SK-N-SH (cell line): ENCODE results near the gene UBE2A.

Experiments used
- CTCF ChIP-seq: fragments of 200-600 bp; sonication (generic); IDR thresholded peaks from 2 replicates; pipeline ENCODE4 v1.6.1; 2017; ENCODE audit warnings: antibody characterized with exemption, mild to moderate bottlenecking, moderate library complexity
- FOSL2 ChIP-seq: IDR thresholded peaks from 2 replicates; pipeline ENCODE4 v1.4.0; 2012; ENCODE audit warnings: low read depth, mild to moderate bottlenecking, moderate library complexity, borderline replicate concordance
- TAF1 ChIP-seq: IDR thresholded peaks from 2 replicates; pipeline ENCODE4 v1.6.1; 2012; ENCODE audit warnings: low read depth, mild to moderate bottlenecking, low read length, moderate library complexity, borderline replicate concordance
- TF ChIP-seq, protein P1 (sequence below): IDR thresholded peaks from 2 replicates; pipeline ENCODE4 v1.4.0; 2012; ENCODE audit warnings: low read depth

GRCh38 chrX:119565107-119565663, 9.2 kb upstream of the UBE2A start, which contains the start of gene STEEP1:
- TF ChIP-seq CTCF, result no peak
- TF ChIP-seq TAF1, result peak; percentile 85
- TF ChIP-seq, protein P1, sequence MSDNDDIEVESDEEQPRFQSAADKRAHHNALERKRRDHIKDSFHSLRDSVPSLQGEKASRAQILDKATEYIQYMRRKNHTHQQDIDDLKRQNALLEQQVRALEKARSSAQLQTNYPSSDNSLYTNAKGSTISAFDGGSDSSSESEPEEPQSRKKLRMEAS, result peak; percentile 92
- no peak for TF ChIP-seq FOSL2
